ENCODE results near the gene RUFY4. TPM values are rescaled to one million over a fixed set of nuclear protein-coding genes. Genes with fewer than 3 reads are reported as not detected.

Gene RUFY4
- total RNA-seq, 1 experiment from 2014 or later, result 0.31 TPM

DNA sequence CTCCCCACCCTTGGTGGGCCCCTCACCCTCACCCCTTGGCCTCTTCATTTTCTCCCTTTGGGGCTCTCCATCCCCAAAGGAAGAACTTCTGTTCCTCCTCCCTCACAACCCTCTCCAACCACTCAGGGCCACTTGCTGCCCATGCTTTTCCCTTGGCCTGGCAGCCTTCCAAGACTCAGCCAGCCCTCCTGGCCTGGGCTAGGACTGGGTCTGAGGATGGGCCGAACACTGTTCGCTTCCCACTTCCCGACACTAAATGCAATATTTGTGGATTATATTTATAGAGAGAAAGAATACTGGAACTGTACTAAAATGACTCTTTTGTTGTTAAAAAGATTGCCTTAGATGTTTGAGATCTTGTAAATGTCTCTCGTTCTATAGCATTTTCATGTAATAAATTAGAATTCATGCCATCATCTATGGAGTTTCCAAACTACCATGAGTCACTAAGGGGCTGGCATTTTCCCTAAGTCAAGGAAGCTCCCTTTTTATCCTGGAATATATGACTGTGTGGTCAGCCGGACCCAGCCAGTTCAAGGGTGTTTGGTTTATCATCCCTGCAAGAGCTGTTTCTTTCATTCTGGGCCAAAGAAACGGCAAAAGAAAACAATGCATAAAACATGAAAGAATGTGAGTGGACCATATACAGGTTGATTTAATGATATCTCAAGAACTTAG lies 60.5 kb downstream of the RUFY4 start:
- ATAC-seq (no peak), DNase-seq (ENCODE audit: low spot score) (no peak)
- H3K27ac Mint-ChIP-seq, result no peak overlapping the region
- TF ChIP-seq FOXP1 (CRISPR knock-in tag; IDR thresholded peaks at IDR 0.05; ENCODE audit: borderline replicate concordance), result no peak
- no peak for TF ChIP-seq EMX1 (CRISPR knock-in tag; IDR thresholded peaks at IDR 0.05)
- no peak for TF ChIP-seq ZNF671 (CRISPR knock-in tag; IDR thresholded peaks at IDR 0.05)
- TF ChIP-seq FOXJ3 (CRISPR knock-in tag; IDR thresholded peaks at IDR 0.05; ENCODE audit: borderline replicate concordance), result no peak
- TF ChIP-seq, protein P1, sequence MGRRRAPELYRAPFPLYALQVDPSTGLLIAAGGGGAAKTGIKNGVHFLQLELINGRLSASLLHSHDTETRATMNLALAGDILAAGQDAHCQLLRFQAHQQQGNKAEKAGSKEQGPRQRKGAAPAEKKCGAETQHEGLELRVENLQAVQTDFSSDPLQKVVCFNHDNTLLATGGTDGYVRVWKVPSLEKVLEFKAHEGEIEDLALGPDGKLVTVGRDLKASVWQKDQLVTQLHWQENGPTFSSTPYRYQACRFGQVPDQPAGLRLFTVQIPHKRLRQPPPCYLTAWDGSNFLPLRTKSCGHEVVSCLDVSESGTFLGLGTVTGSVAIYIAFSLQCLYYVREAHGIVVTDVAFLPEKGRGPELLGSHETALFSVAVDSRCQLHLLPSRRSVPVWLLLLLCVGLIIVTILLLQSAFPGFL (CRISPR knock-in tag; IDR thresholded peaks at IDR 0.05; ENCODE audit: borderline replicate concordance), result no peak
- TF ChIP-seq, protein P2, sequence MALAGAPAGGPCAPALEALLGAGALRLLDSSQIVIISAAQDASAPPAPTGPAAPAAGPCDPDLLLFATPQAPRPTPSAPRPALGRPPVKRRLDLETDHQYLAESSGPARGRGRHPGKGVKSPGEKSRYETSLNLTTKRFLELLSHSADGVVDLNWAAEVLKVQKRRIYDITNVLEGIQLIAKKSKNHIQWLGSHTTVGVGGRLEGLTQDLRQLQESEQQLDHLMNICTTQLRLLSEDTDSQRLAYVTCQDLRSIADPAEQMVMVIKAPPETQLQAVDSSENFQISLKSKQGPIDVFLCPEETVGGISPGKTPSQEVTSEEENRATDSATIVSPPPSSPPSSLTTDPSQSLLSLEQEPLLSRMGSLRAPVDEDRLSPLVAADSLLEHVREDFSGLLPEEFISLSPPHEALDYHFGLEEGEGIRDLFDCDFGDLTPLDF (CRISPR knock-in tag; IDR thresholded peaks at IDR 0.05), result no peak
- no peak for TF ChIP-seq OVOL2 (CRISPR knock-in tag; IDR thresholded peaks at IDR 0.05; ENCODE audit: borderline replicate concordance)
- no peak for TF ChIP-seq JUN (CRISPR knock-in tag; IDR thresholded peaks at IDR 0.05)
- TF ChIP-seq MXD4 (CRISPR knock-in tag; IDR thresholded peaks at IDR 0.05; ENCODE audit: borderline replicate concordance), result no peak
- no peak for TF ChIP-seq ATF1 (CRISPR knock-in tag; IDR thresholded peaks at IDR 0.05)
- TF ChIP-seq, protein P3, sequence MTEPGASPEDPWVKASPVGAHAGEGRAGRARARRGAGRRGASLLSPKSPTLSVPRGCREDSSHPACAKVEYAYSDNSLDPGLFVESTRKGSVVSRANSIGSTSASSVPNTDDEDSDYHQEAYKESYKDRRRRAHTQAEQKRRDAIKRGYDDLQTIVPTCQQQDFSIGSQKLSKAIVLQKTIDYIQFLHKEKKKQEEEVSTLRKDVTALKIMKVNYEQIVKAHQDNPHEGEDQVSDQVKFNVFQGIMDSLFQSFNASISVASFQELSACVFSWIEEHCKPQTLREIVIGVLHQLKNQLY (CRISPR knock-in tag; IDR thresholded peaks at IDR 0.05), result no peak
- TF ChIP-seq, protein P4, sequence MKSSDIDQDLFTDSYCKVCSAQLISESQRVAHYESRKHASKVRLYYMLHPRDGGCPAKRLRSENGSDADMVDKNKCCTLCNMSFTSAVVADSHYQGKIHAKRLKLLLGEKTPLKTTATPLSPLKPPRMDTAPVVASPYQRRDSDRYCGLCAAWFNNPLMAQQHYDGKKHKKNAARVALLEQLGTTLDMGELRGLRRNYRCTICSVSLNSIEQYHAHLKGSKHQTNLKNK (CRISPR knock-in tag; IDR thresholded peaks at IDR 0.05), result no peak
- TF ChIP-seq, protein P5, sequence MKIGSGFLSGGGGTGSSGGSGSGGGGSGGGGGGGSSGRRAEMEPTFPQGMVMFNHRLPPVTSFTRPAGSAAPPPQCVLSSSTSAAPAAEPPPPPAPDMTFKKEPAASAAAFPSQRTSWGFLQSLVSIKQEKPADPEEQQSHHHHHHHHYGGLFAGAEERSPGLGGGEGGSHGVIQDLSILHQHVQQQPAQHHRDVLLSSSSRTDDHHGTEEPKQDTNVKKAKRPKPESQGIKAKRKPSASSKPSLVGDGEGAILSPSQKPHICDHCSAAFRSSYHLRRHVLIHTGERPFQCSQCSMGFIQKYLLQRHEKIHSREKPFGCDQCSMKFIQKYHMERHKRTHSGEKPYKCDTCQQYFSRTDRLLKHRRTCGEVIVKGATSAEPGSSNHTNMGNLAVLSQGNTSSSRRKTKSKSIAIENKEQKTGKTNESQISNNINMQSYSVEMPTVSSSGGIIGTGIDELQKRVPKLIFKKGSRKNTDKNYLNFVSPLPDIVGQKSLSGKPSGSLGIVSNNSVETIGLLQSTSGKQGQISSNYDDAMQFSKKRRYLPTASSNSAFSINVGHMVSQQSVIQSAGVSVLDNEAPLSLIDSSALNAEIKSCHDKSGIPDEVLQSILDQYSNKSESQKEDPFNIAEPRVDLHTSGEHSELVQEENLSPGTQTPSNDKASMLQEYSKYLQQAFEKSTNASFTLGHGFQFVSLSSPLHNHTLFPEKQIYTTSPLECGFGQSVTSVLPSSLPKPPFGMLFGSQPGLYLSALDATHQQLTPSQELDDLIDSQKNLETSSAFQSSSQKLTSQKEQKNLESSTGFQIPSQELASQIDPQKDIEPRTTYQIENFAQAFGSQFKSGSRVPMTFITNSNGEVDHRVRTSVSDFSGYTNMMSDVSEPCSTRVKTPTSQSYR (CRISPR knock-in tag; IDR thresholded peaks at IDR 0.05), result no peak
- no peak for TF ChIP-seq SMAD4 (CRISPR knock-in tag; IDR thresholded peaks at IDR 0.05)
- no peak for TF ChIP-seq ZNF416 (CRISPR knock-in tag; IDR thresholded peaks at IDR 0.05)
- TF ChIP-seq, protein P6, sequence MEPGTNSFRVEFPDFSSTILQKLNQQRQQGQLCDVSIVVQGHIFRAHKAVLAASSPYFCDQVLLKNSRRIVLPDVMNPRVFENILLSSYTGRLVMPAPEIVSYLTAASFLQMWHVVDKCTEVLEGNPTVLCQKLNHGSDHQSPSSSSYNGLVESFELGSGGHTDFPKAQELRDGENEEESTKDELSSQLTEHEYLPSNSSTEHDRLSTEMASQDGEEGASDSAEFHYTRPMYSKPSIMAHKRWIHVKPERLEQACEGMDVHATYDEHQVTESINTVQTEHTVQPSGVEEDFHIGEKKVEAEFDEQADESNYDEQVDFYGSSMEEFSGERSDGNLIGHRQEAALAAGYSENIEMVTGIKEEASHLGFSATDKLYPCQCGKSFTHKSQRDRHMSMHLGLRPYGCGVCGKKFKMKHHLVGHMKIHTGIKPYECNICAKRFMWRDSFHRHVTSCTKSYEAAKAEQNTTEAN (CRISPR knock-in tag; IDR thresholded peaks at IDR 0.05), result no peak
- ChIA-PET POLR2A (no interaction called here), CTCF (no interaction called here)
- no peaks in the 10 kb centered on the region for H3K36me3 Mint-ChIP-seq
- peaks cover 18% of the 10 kb centered on the region for H3K4me1 Mint-ChIP-seq
- H3K9me3 Mint-ChIP-seq, result no peaks in the 10 kb centered on the region; the same call in 1 of the 2 replicates
- H3K4me3 Mint-ChIP-seq, result no peak overlapping the region
- H3K27me3 Mint-ChIP-seq (ENCODE audit: low read depth), result peaks cover 3% of the 10 kb centered on the region; the same call in 1 of the 2 replicates

DNA sequence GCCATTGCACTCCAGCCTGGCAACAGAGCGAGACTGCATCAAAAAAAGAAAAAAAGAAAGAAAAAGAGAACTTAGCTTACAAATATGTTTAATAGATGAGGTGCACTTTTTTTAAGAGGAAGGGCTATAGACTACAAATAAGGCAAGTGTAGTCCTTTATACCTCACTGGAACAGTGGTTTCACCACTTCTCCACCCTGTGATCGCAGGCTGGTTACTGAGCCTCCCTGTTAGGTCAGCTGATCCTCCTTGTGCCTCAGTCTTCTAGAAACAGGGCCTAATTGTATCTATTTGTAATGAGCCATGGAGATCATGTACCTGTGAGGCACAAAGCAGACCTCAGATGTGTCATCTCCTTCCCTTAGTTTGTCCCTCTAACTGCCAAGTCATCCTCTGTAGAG lies 61.3 kb downstream of the RUFY4 start:
- Mint-ChIP-seq H3K9me3 (no peaks in the 10 kb centered on the region; the same call in 1 of the 2 replicates), H3K27me3 (ENCODE audit: low read depth) (peaks cover 3% of the 10 kb centered on the region; the same call in 1 of the 2 replicates), H3K4me1 (peaks cover 13% of the 10 kb centered on the region), H3K27ac (no peak overlapping the region), H3K36me3 (no peaks in the 10 kb centered on the region), H3K4me3 (no peak overlapping the region)
- ChIA-PET POLR2A (interaction anchor here (0.5 kb wide), 1 partner anchor 13 kb away, joined by 3 read pairs; no protein-coding TSS in a partner anchor), CTCF (no interaction called here)
- no peak for ATAC-seq
- no peak for DNase-seq (ENCODE audit: low spot score)
- no peak for TF ChIP-seq NR3C1 (CRISPR knock-in tag; conservative IDR thresholded peaks at IDR 0.05; ENCODE audit: low read depth)
- no peak for TF ChIP-seq GTF2I (CRISPR knock-in tag; conservative IDR thresholded peaks at IDR 0.05)
- TF ChIP-seq ZNF121 (CRISPR knock-in tag; IDR thresholded peaks at IDR 0.05), result no peak
- TF ChIP-seq, protein P7, sequence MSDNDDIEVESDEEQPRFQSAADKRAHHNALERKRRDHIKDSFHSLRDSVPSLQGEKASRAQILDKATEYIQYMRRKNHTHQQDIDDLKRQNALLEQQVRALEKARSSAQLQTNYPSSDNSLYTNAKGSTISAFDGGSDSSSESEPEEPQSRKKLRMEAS (CRISPR knock-in tag; IDR thresholded peaks at IDR 0.05), result no peak
- TF ChIP-seq SMAD4 (CRISPR knock-in tag; IDR thresholded peaks at IDR 0.05), result no peak
- TF ChIP-seq GABPB1 (CRISPR knock-in tag; IDR thresholded peaks at IDR 0.05), result no peak
- no peak for TF ChIP-seq NR1H2 (CRISPR knock-in tag; IDR thresholded peaks at IDR 0.05)
- TF ChIP-seq, protein P5 (CRISPR knock-in tag; IDR thresholded peaks at IDR 0.05), result no peak
- TF ChIP-seq ZNF263 (CRISPR knock-in tag; IDR thresholded peaks at IDR 0.05; ENCODE audit: low read depth), result no peak

Data from WTC11 (cell line).